ENCODE results near the gene PIEZO2.
"Not testable (repeated sequence)": the region's sequence is repeated elsewhere in the genome, so short reads cannot be mapped to it uniquely, and the experiment has no call there.

PIEZO2 gene

DNA sequence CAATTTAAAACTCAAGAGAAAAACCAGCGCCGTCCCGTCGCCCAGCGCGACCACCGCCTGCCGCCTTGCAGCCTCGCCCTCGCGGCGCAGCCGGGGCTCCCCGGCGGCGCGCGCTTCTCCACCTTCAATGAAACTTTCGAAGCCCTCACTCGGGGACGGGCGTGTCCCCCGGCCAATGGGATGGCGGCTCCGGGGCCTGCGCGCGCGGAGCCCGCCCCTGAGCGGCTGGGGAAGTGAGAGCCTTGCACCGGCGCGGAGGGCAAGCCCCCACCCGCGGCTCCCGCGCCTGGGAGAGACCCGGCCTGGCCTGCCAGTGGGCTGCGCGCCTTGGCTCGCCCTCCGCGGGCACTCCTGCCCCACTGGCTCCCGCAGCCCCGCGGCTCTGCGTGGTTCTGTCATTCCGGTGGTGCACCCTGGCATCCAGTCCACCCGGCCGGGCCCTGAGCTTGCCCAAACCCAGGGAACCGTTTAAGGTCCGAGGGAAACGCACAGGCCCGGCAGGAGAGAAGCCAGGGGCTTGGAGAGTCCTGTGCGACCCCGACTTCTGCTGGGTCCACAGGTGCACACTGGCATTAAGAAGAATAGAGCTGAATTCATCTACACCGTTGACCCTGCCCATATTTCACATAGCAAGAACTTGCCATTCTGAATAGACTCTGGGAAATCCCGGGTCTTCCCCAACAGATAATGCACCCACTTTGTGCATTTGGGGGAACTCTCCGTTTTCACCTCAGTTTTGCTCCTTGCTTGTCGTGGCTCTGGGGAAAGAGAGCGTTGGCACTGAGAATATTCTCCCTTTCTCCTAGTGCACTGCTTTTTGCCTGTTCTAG is at the start of gene PIEZO2:
Gene PIEZO2 (minus strand): TSS at position 129 of the 830 bp plus-strand sequence. CDS start 981 bp downstream, outside the sequence.
- peak; percentile 62 for DNase-seq

DNA sequence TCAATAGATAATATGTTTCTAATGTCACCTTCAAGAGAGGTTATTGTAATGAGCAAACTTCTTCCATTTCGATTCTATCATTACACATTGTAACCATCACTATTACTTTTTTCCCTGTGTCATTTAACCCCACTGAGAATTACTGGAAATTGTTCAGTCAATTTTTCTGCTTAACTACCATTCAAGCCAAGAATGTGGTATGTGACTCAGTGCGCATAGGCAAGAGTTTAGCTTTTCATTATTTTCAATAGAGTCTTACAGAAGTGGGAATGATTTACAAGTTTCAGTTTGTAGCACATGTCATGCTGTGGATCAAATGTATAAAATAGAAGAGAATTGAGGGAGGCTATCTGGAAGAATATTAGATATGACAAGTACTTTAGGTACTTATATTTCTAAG is 34.3 kb upstream of the PIEZO2 start:
- no peak for DNase-seq

DNA sequence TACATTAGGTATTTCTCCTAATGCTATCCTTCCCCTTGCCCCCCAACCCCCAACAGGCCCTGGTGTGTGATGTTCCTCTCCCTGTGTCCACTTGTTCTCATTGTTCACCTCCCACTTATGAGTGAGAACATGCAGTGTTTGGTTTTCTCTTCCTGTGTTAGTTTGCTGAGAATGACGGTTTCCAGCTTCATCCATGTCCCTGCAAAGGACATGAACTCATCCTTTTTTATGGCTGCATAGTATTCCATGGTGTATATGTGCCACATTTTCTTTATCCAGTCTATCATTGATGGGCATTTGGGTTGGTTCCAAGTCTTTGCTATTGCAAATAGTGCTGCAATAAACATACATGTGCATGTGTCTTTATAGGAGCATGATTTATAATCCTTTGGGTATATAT is 32.3 kb upstream of the PIEZO2 start:
- DNase-seq, result not testable (repeated sequence)

DNA sequence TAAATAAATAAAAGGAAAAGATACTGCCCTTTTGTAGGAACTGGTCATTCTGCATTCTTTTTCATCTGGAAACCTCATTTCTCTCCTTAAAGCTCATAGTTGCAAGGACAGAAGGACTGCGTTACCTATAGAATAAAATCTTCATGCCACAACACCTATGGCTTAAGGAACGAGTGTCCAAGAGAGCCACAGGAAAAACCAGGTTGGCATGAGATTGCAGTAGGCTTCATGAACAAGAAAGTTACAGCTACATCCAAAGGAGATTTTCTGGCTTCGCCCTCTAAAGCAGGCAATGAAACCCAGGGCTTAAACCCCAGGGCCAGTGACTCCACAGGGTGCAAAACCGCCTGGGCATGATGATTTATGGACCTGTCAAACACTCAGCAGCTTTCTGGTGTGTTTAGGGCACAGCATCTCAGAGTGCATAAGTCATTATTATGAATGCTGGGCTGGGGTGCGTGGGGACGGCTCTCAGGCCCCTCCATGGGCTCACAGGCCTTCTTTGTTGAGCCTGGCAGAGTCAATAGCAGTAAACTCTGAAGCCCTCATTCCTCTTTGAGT is 30.7 kb upstream of the PIEZO2 start:
- no peak for DNase-seq

DNA sequence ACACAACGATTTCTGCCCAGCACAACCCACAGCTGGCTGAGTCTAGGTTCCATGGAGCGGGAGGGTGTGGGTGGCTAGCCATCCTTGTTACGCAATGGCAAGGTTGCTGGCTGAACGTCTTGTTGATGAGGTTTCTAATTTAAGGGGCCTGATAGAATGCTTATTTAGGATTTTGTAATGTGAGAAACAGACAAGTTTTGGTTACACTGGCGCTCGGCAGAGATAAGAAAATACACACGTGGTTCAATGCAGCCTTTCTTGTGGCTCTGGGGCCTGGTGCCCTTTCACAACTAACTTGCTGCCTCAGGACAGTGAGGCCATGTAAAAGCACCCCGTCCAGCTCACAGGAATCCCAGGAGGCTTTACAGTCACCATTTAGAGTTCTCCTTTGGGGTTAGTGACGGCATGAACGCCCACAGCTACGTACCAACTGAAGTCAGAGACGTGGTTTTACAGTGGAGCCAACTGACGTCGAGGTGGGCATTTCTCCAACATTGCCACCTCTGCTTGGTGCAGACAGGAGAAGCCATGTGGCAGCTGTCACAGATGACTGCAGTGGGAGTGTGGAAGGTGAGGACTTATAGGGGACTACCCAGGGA is 29.7 kb upstream of the PIEZO2 start:
- DNase-seq, result no peak

DNA sequence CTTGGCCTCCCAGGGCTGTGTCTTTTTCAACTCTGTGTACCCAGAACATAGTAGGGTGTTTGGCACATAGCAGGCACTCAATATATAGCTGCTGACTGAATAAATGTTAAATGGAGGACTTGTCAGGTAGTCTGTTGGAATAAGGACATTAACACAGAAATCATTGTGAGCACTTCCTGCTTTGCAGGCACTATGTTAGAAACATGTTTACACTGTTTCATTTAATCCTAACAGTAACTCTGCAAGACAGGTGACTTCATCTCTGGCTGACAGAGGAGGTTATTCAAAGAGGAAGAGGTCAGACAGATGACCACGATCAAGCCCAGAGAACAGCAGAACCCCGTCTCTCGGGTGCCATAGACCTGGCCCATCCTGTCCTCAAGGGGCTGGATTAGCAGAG is 28.0 kb upstream of the PIEZO2 start:
- no peak for DNase-seq

DNA sequence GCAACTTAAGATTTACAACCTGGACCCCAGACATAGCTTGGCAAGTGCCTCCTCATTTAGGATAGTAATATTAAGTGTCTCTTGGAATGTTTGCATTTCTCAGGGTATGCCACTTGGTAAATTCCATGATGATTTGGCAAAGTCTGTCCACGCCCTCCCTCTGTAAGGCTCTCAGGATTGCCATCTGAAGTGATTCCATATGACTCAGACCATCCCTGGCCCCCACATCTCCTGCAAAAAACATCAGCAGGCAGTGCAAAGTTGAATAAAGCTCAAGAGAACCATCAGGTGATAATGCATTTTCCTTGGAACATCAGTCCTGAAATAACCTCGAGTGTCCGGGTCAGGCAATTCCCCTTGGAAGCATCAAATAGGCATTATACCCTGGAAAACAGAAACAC is 27.1 kb upstream of the PIEZO2 start:
- DNase-seq, result no peak

DNA sequence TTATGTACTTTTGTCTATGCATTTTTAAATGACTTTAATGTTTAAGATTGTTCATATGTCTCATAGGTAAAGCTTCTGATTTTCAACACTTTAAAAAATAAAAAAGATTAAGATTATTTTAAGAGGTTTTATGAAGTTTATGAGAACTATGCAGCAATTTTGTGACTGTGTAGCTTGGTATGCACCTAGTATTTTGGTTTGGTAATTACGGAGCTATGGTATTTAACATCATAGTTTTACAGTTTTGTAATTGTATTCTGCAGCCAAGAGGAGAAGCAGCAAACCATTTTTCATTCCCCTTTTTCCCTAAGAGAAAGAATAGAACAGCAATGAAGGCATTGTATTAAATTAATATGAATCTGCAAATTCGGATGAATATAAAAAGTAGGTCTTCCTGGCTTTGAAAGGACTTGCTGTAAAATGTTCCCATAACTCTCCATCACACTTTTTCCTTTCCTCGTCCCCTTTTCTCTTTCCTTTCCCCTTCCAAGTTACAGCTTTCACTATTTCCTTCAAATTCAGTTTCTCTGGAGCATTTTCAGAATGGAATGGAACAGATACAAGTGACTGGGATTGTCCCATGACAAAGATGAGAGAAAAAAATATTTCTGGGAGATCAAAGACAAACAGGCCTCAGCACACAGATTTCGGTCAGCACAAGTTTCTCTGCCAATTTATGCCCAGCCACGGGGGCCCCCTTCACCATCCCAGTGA is 26.1 kb upstream of the PIEZO2 start:
- no peak for DNase-seq

DNA sequence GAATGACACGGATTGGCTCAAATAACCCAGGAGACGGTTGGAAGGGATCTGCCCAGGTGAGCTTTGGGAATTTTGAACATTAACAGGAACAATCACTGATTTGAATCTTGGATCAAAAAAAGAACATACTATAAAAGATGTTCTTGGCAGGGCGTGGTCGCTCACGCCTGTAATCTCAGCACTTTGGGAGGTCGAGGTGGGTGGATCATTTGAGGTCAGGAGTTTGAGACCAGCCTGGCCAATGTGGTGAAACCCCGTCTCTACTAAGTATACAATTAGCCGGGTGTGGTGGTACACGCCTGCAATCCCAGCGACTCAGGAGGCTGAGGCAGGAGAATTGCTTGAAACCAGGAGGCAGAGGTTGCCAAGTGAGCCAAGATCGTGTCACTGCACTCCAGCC is 24.8 kb upstream of the PIEZO2 start:
- not testable (repeated sequence) for DNase-seq

DNA sequence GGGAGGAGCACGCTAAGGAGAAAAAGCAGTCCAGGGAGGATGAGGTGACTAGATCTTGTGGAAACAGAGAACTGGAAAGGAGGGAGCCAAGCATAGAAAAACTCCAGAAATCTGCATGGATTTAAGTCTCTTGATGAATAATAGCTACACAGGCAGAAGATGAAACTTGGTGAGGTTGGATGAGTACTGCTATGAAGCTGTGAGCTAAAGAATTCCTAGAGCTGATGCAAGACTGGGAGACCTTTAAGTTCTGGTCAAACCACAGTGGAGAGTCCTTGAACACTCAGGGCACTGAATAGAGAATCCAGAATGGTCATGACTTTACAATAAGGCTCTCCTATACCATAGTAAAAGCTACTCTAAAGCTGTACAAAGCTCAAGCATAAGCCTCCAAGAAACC is 18.4 kb upstream of the PIEZO2 start:
- DNase-seq, result no peak

DNA sequence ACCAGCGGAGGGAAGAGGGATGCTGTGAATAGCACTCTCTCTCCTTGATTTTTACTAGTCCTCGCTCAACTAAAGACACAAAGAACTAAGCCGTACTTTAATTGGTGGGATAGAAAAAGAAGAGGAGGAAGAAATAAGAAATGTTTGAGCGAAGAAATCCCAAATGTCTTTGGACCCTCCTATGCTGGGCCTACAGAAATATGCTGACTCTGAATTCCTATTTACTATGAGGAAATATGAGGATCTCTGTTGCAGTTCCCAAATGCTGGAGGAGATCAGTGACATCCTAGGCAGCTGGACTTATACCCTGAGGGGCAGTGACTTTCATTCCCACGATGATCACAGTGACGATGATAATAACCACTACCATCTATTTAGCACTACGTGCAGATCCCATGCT is 16.6 kb upstream of the PIEZO2 start:
- DNase-seq, result no peak

DNA sequence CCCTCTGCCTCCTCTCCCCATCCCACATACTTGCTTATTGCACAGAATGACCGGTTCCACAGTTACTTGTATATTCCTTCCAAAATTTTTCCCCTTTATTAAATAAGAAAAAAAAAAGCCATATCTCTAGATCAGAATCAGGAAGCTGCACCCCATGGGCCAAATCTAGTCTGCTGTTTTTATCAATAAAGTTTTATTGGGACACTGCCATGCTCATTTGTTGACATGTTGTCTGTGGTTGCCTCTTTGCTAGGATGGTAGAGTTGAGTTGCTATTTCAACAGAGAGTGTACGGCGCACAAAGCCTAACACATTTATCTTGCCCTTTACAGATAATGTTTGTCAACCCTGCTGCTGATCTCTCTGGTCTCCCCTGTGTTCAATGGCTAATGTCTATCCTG is 15.8 kb upstream of the PIEZO2 start:
- no peak for DNase-seq

DNA sequence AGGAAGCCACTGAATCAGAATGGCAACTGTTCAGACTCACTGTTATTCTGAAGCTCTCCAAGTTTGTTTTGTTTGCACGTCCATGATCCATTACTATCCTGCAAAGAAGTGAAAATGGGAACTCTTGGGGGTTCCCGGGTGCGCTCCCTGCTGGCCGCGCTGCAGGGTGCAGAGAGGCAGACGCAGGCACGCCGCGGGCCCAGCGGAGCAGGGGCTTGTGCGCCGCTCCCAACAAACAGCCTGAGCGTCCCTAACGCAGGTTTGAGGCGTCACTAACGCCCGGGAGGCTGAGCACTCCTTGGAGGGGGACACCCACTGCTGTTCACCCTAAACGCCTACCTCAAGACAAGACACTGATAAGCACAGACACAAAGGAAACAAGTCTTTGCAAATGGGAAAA is 14.3 kb upstream of the PIEZO2 start:
- DNase-seq, result no peak

DNA sequence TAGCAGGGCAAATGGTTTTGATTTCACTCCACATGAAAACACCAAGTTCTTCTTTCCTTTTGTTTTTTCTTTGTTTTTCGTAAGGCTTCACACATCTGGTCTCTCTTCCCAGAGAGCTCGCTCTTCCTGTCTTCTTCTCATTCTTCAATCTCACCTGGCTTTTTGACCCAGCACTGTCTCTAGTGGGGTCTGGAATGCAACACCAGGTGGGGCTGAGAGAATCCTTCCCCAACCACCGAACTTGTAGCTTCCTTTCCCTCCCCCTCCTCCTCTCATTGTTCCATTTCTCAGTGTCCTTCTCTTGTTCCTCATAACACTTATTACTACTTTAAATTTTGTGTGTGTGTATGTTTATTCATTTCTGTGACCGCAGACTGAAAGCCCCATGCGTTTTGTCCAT is 13.5 kb upstream of the PIEZO2 start:
- no peak for DNase-seq

DNA sequence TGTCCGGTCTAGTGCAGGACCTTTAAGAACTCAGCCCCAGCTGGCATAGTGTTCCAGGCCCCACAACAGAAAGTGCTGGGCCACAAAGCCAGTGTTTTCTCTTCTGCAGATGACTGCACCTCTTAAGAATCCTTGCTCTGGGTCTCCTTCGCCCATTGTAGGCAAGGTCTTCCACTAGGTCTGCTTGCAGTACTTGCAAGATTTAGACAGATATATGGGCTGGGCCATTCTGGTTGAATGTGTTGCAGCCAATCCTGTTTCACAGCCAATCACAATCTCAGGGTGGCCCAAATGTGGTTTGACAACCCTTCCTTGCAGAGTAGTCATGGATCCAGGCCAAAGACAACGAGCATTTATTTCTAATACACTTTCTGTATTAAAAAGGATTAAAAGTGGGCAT is 13.1 kb upstream of the PIEZO2 start:
- DNase-seq, result no peak

DNA sequence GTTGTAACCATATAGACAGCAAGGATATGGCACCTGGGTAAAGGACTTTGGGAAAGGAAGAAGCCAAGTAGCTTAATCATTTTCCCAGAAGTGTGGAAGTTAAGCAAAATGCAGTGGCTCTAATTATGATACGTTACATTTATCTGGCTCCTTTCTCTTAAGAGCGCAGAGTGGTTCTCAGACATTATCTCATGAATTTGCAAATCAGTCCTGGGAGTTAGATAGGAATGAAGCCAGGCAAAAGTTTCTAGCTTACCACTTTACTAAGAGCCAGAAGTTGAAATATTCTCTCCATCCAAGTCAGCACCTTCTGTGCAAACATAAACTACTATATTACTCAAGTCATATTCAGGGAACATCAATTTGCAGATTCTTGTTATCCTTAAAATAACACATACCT is 10.9 kb upstream of the PIEZO2 start:
- no peak for DNase-seq

DNA sequence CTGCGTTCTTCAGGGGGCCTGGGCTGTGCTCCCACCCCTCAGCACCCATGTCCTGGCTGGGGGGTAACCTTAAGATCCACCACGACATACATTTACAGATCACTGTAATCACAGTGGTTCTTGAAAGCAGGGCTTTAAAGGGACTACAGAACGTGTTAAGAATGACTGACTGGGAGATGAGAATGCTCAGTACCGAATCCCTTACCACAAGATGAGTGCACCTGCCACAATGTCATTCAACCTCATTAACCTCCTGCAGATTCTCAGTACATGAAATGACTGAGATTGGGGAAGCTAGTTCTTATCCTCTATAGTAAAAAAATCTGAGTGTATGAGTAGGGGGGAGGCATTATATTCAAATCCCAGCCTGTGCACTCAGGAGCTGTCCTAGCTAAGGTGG is 10.5 kb upstream of the PIEZO2 start:
- DNase-seq, result no peak

DNA sequence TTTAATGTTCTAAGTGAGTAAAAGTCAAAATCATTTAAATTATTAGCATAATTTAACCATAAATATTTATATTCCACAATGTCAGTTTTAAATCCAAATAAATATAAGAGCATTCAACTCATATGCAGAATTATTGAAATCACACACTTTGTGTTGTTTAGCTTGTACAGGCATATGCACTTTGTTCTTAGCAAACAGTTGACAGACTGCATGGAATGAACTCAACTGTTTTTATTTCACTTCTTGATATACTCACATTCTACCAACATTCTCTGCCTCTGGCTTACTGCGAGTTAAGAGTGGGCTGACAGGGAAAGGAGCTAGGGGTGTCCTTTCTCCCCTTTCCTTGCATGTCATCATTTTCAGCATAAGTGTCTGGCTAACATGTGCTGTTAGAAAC is 7.6 kb upstream of the PIEZO2 start:
- DNase-seq, result no peak

DNA sequence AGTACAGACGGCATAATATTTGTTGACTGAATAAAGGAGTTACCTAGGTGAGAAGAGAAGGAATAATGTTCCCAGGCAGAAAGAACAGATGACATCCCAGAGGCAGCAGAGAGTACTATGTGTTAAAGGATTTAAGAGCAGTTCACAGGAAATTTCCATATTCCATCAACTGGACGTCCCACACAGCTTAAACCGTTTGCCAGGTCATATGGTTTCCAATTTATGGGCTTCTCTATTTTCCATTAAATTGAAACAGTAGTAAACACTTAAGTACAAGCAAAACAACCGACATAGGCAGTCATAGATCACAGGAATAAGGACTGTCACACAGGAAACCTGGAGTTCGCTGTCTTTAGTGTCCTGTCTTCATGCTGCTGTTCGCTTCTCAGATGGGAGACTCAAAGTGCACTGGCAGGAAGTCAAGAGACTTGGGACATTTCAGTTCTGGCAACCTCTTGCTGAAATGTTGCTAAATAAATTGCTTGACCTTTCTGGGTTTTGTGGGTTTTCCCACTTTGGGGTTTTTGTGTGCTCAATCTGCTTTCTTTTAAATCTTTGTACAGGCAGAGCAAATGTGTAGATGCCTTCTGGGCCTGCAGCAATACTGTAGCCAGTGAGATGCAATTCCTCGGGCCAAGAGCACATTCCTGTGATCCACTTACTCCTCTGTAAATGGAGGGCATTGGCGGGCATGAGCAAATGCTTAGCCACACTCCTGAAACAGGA is 5.8 kb upstream of the PIEZO2 start:
- DNase-seq, result no peak

DNA sequence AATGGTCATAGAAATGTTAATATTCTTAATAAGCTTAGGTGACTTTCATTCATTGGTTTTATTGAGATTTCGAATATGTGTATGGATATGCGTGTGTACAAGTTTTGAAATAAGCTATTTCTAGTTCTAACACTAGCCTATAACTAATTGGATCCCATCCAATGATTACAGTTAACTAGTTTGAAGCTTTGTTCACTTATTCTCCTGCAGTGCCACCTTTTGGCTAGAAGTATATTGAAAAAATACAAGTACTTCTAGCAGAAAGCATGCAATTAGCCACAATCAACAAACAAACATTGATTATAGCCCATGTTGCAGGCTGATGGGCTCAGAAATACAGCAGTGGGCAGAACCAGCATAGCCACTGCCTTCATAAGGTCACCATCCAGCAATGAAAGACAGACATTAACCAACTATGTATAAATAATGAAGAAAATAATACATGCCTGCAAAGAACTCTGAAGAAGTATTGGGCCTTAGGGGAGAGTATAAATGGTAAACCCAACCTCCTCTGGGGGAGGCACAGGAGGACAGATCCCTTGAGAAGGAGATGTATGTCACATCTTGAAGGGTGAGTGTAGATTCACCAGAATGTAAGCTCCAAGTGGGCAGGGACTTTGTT is 5.1 kb upstream of the PIEZO2 start:
- DNase-seq, result peak; percentile 2

DNA sequence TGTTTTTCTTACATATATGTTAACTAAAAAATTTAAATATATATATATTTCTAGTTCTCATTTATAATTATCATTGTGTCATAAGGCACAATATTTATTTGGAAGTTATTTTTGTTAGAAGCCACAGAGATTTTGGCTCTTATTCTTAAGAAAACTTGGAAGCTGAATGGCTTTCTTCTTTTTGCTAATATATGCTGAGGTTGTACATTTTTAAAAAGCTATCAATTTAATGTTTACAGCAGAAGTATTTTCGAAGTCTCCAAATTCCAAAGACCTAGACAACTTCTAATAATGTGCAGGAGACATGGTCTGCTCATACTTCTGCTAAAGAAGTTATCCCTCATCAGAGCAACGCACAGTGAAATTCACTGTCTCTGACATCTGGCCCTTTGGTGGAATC is 3.7 kb upstream of the PIEZO2 start:
- DNase-seq, result no peak

DNA sequence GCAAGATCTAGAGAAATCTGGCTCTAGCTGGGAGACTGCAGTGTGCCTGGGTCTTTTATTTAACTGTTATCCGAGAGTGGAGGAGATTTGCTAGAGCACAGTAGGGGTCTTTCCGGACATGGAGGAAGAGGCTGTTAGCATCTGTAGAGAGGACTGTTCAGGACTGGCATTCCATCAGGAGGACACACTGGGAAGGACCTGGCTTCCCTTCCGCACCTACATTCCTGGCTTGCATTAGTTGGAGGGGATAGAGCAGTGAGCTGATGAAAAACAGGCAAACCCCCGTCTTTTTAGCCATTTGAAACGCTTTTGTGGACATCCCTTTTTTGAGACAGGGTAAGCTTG is 874 bp upstream of the PIEZO2 start:
- DNase-seq, result no peak

Measured in GDM1 (cell line).